H1 (cell line): Measurements from ENCODE around the gene POLR3H. TPM values are rescaled to one million over a fixed set of nuclear protein-coding genes. Genes with fewer than 3 reads are reported as not detected.

ENCODE experiments used
- BRCA1 ChIP-seq: IDR thresholded peaks from 2 replicates; pipeline ENCODE4 v1.6.1; 2012; ENCODE audit warnings: low read depth, low read length, improper control_type of control experiment
- CHD1 ChIP-seq: IDR thresholded peaks from 2 replicates; pipeline ENCODE4 v1.6.1; 2012; ENCODE audit warnings: low read depth, low read length, improper control_type of control experiment
- EGR1 ChIP-seq: IDR thresholded peaks from 2 replicates; pipeline ENCODE4 v1.6.1; 2011; ENCODE audit warnings: low read depth, low read length, borderline replicate concordance
- GABPA ChIP-seq: IDR thresholded peaks from 2 replicates; pipeline ENCODE4 v1.6.1; 2011; ENCODE audit warnings: mild to moderate bottlenecking, low read length, moderate library complexity, borderline replicate concordance; ENCODE audit not compliant: insufficient read depth
- KDM4A ChIP-seq: IDR thresholded peaks from one replicate; pipeline ENCODE4 v1.7.1; 2012; ENCODE audit warnings: low read depth, mild to moderate bottlenecking, moderate library complexity, low read length, inconsistent platforms; ENCODE audit not compliant: severe bottlenecking
- polyA plus RNA-seq, 7 experiments: library from polyadenylated mRNA; depleted of rRNA in 3 of 7; stranded (reverse) in 5 of 7; unstranded in 2 of 7; fragments of >200 nt in 5 of 7; fragments of 200-250 nt in 2 of 7; gene quantifications; 1 replicate in 5 of 7; 2 replicates in 1 of 7; 4 replicates in 1 of 7; pipeline versions ENCODE4 v1.2.1 to v1.2.3, GENCODE V29; 2011 to 2013; ENCODE audit warnings: missing spikeins in 2 of 7, mixed read lengths in 2 of 7
- total RNA-seq: library from RNA; stranded (reverse); fragmentation: NEBNext Ultra II Directional; extraction: Animal tissue kit (Norgen Biotek cat#: 25700); gene quantifications from 2 replicates; pipeline ENCODE4 v1.2.1, GENCODE V29; 2021

Gene POLR3H
- total and polyA plus RNA-seq, 2 of the 8 experiments (the other 6 are each of a cell fraction or from before 2014, with no cell fraction given): 29.7 to 39.2 TPM

DNA sequence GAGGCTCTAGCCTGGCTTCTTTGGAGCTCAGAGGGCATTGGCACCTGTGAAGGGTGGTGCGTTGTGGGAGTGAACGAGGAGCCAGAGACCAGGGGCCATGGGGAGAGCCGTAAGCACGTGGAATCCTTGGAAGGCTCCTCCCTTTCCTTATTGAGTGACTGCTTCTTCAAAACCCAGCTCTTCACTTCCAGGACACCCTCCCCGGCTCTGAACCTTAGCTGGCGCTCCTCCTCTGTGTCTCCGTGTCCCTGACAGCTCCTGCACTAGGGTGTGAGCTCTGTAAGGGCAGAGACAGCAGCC is 26.3 kb downstream of the POLR3H start (continued):
- TF ChIP-seq CHD1: no peak
- no peak for TF ChIP-seq GABPA
- TF ChIP-seq BRCA1: no peak
- TF ChIP-seq EGR1: no peak
- no peak for TF ChIP-seq KDM4A
